ENCODE data around the gene MANSC1. TPM values are rescaled to one million over a fixed set of nuclear protein-coding genes. Genes with fewer than 3 reads are reported as not detected.

MANSC1 gene
- total RNA-seq, 6 experiments from 2014 or later = 8.1 to 13.8 (median 8.8) TPM

- no peaks in the 10 kb centered on the region for H3K27me3 ChIP-seq
- no peaks in the 10 kb centered on the region for H3K9me3 ChIP-seq
- WGBS (ENCODE audit: insufficient coverage, low coverage, low lambda C conversion rate, missing lambda C conversion rate) = 80% methylated on average over 3 of the region's 3 CpGs
- H3K36me3 ChIP-seq = no peaks in the 10 kb centered on the region
- H3K4me3 ChIP-seq = no peak overlapping the region
- no peak for ATAC-seq
- TF ChIP-seq CTCF (IDR thresholded peaks at IDR 0.05) (no peak), POLR2A (IDR thresholded peaks at IDR 0.05) (no peak)
- intact Hi-C loops (cut with DNase I) = no loop called here
- DNase-seq = no peak
- H3K4me1 ChIP-seq = no peaks in the 10 kb centered on the region
- H3K27ac ChIP-seq = no peak overlapping the region
Measured at GRCh38 chr12:12282202-12282601, 67.8 kb downstream of the MANSC1 start.

- TF ChIP-seq POLR2A (IDR thresholded peaks at IDR 0.05) (no peak), CTCF (IDR thresholded peaks at IDR 0.05) (no peak)
- ATAC-seq (no peak), DNase-seq (no peak)
- Histone ChIP-seq H3K27me3 (no peaks in the 10 kb centered on the region), H3K36me3 (no peaks in the 10 kb centered on the region), H3K4me3 (no peak overlapping the region), H3K4me1 (no peaks in the 10 kb centered on the region), H3K9me3 (no peaks in the 10 kb centered on the region), H3K27ac (no peak overlapping the region)
- intact Hi-C loops (cut with DNase I) = no loop called here
- no CpG with 5 or more reads among the region's 1 CpG for WGBS (ENCODE audit: insufficient coverage, low coverage, low lambda C conversion rate, missing lambda C conversion rate)
Measured at GRCh38 chr12:12281134-12281533, 68.9 kb downstream of the MANSC1 start.

GRCh38 chr12:12278899-12279298, 71.1 kb downstream of the MANSC1 start:
- Histone ChIP-seq H3K36me3 (no peaks in the 10 kb centered on the region), H3K27me3 (no peaks in the 10 kb centered on the region), H3K9me3 (no peaks in the 10 kb centered on the region), H3K4me1 (no peaks in the 10 kb centered on the region), H3K4me3 (no peak overlapping the region), H3K27ac (no peak overlapping the region)
- intact Hi-C loops (cut with DNase I) = no loop called here
- 78% methylated on average over 2 of the region's 4 CpGs for WGBS (ENCODE audit: insufficient coverage, low coverage, low lambda C conversion rate, missing lambda C conversion rate)
- TF ChIP-seq POLR2A (IDR thresholded peaks at IDR 0.05) (no peak), CTCF (IDR thresholded peaks at IDR 0.05) (no peak)
- DNase-seq (no peak), ATAC-seq (no peak)

Small RNAs within 50 kb of the gene (small RNA-seq; reads per million reads assigned to genes)
- 0 reads per million in 2 experiments for gene RNU6-318P

Other genes with a start within 250 kb of the MANSC1 start
- 10 to 100 TPM; 19.9 to 32.5 (median 22.2) TPM for gene LRP6, start 83.2 kb downstream of the MANSC1 start, total RNA-seq
- 10 to 100 TPM in 1 of 6 experiments, 1 to 10 TPM in 5; 6.0 to 11.1 (median 8.0) TPM for gene BORCS5, start 6.8 kb upstream of the MANSC1 start, total RNA-seq
- gene DUSP16, start 212.6 kb upstream of the MANSC1 start, total RNA-seq = 10 to 100 TPM; 41.9 to 74.2 (median 48.4) TPM